Measurements from ENCODE around the gene DHX36.

The DHX36 gene

GRCh38 chr3:154323891-154324738 lies at the start of gene DHX36:
Gene DHX36, minus strand, starts transcription at chr3:154324487. Its CDS starts 71 bp downstream, at chr3:154324416.
- peak; percentile 90 for DNase-seq

GRCh38 chr3:154367221-154367620 lies 42.9 kb upstream of the DHX36 start:
- DNase-seq = no peak

- DNase-seq = no peak
These were observed 40.6 kb upstream of the DHX36 start for GRCh38 chr3:154364849-154365248.

GRCh38 chr3:154361099-154361498 lies 36.8 kb upstream of the DHX36 start:
- DNase-seq = no peak

GRCh38 chr3:154356009-154356408 lies 31.7 kb upstream of the DHX36 start:
- DNase-seq = no peak

- no peak for DNase-seq
These were observed 24.9 kb upstream of the DHX36 start for GRCh38 chr3:154349223-154349622.

- no peak for DNase-seq
These were observed 21.3 kb upstream of the DHX36 start for GRCh38 chr3:154345422-154346122.

- no peak for DNase-seq
These were observed 14.3 kb upstream of the DHX36 start for GRCh38 chr3:154338570-154338969.

GRCh38 chr3:154338008-154338407 lies 13.7 kb upstream of the DHX36 start:
- DNase-seq = no peak

GRCh38 chr3:154334973-154335420 lies 10.7 kb upstream of the DHX36 start:
- DNase-seq = no peak

- DNase-seq = no peak
These were observed 3.6 kb upstream of the DHX36 start for GRCh38 chr3:154327871-154328270.

GRCh38 chr3:154324919-154325318 lies 632 bp upstream of the DHX36 start:
- DNase-seq = no peak

- peak; percentile 36 for DNase-seq
These were observed 7.1 kb downstream of the DHX36 start for GRCh38 chr3:154316974-154317767.

GRCh38 chr3:154314152-154314551 lies 10.1 kb downstream of the DHX36 start:
- DNase-seq = no peak

- no peak for DNase-seq
These were observed 13.4 kb downstream of the DHX36 start for GRCh38 chr3:154310840-154311239.

- no peak for DNase-seq
These were observed 16.9 kb downstream of the DHX36 start for GRCh38 chr3:154307363-154307762.

GRCh38 chr3:154304936-154305335 lies 19.4 kb downstream of the DHX36 start:
- DNase-seq = no peak

- no peak for DNase-seq
These were observed 20.0 kb downstream of the DHX36 start for GRCh38 chr3:154304116-154304786.

GRCh38 chr3:154301561-154301960 lies 22.7 kb downstream of the DHX36 start:
- DNase-seq = no peak

- DNase-seq = no peak
These were observed 30.3 kb downstream of the DHX36 start for GRCh38 chr3:154294016-154294415.

- no peak for DNase-seq
These were observed 34.1 kb downstream of the DHX36 start for GRCh38 chr3:154290187-154290586.

- no peak for DNase-seq
These were observed 39.1 kb downstream of the DHX36 start for GRCh38 chr3:154285221-154285620.

GRCh38 chr3:154280161-154280560 lies 44.1 kb downstream of the DHX36 start:
- DNase-seq = no peak

Data from activated CD4-positive, alpha-beta T cell treated with anti-CD3 and anti-CD28 coated beads, Interleukin-2, amount 50 U/mL, for 16 hours (primary cell).